ENCODE data around the gene MINDY4. TPM values are rescaled to one million over a fixed set of nuclear protein-coding genes. Genes with fewer than 3 reads are reported as not detected.

The MINDY4 gene
- total RNA-seq, 2 donors from 2014 or later = 5.4 to 8.8 TPM

GRCh38 chr7:30934732-30935568, 163.7 kb downstream of the MINDY4 start:
- H3K9me3 ChIP-seq = no peaks in the 10 kb centered on the region
- H3K27me3 ChIP-seq = no peaks in the 10 kb centered on the region
- H3K27ac ChIP-seq = no peak overlapping the region
- H3K4me1 ChIP-seq = peaks cover 0 to 37% of the 10 kb centered on the region in 2 donors
- no peak for DNase-seq (ENCODE audit: low spot score)
- no peak overlapping the region for H3K4me3 ChIP-seq
- TF ChIP-seq CTCF (IDR thresholded peaks at IDR 0.05) = no peak
- no peaks in the 10 kb centered on the region for H3K36me3 ChIP-seq

GRCh38 chr7:30935569-30935877, 164.3 kb downstream of the MINDY4 start:
- no peak overlapping the region for H3K4me3 ChIP-seq
- no peaks in the 10 kb centered on the region for H3K36me3 ChIP-seq
- TF ChIP-seq CTCF (IDR thresholded peaks at IDR 0.05) = no peak
- H3K27ac ChIP-seq = no peak overlapping the region
- no peaks in the 10 kb centered on the region for H3K9me3 ChIP-seq
- peaks cover 0 to 33% of the 10 kb centered on the region in 2 donors for H3K4me1 ChIP-seq
- DNase-seq (ENCODE audit: low spot score) = no peak
- H3K27me3 ChIP-seq = no peaks in the 10 kb centered on the region

- Histone ChIP-seq H3K4me3 (no peak overlapping the region), H3K27me3 (no peaks in the 10 kb centered on the region), H3K4me1 (peaks cover 0 to 21% of the 10 kb centered on the region in 2 donors), H3K9me3 (no peaks in the 10 kb centered on the region), H3K36me3 (no peaks in the 10 kb centered on the region), H3K27ac (no peak overlapping the region)
- DNase-seq (ENCODE audit: low spot score) = no peak
- no peak for TF ChIP-seq CTCF (IDR thresholded peaks at IDR 0.05)
These were observed 165.5 kb downstream of the MINDY4 start for GRCh38 chr7:30936650-30937245.

GRCh38 chr7:30937416-30937815, 166.2 kb downstream of the MINDY4 start:
- Histone ChIP-seq H3K27me3 (no peaks in the 10 kb centered on the region), H3K4me1 (peaks cover 0 to 14% of the 10 kb centered on the region in 2 donors), H3K36me3 (no peaks in the 10 kb centered on the region), H3K9me3 (no peaks in the 10 kb centered on the region), H3K4me3 (no peak overlapping the region), H3K27ac (no peak overlapping the region)
- no peak for TF ChIP-seq CTCF (IDR thresholded peaks at IDR 0.05)
- no peak for DNase-seq (ENCODE audit: low spot score)

- Histone ChIP-seq H3K4me3 (peak overlapping the region in 1 of 2 donors; percentile 32), H3K4me1 (peaks cover 0 to 10% of the 10 kb centered on the region in 2 donors), H3K27me3 (no peaks in the 10 kb centered on the region), H3K27ac (no peak overlapping the region), H3K36me3 (no peaks in the 10 kb centered on the region), H3K9me3 (no peaks in the 10 kb centered on the region)
- peak; percentile 98 to 99 for TF ChIP-seq CTCF (IDR thresholded peaks at IDR 0.05)
- peak; percentile 84 for DNase-seq (ENCODE audit: low spot score)
These were observed 167.5 kb downstream of the MINDY4 start for GRCh38 chr7:30938435-30939316.

Measured in right atrium auricular region (tissue), 2 donors.